PC-3 (cell line): Measurements from ENCODE around the gene ACCS. TPM values are rescaled to one million over a fixed set of nuclear protein-coding genes. Genes with fewer than 3 reads are reported as not detected.

Experiments used
- ATAC-seq: fragments of 200-7000 bp; cut with Tn5 transposase; 2 replicates; pipeline ENCODE4 v1.9.1; 2020; ENCODE audit warnings: mild to moderate bottlenecking, moderate library complexity
- BruUV-seq: library from RNA; stranded (reverse); fragments of 400-500 nt; replicated peaks from 2 replicates; lab custom pipeline; 2021; lab: Mats Ljungman, UMichigan
- CTCF ChIA-PET: fragments of 300-600 bp; sonication (Branson Sonifier 250); formaldehyde crosslinking; loops from one replicate; lab custom pipeline; 2022; ENCODE audit warnings: antibody characterized with exemption; lab: Charles Lee
- POLR2A ChIA-PET: fragments of 300-600 bp; sonication (Branson Sonifier 250); formaldehyde crosslinking; loops from one replicate; lab custom pipeline; 2022; ENCODE audit warnings: antibody characterized with exemption; ENCODE audit not compliant: unreplicated experiment; lab: Charles Lee
- DNase-seq: peaks from one replicate; pipeline ENCODE4 v3.0.0-alpha.2; 2015
- H2AFZ ChIP-seq: fragments of 300-600 bp; sonication (generic); 2 replicates; pipeline ENCODE4 v1.6.0; 2016; ENCODE audit warnings: antibody characterized with exemption, low read length
- H3F3A ChIP-seq: fragments of 300-600 bp; sonication (generic); one replicate; pipeline ENCODE4 v1.6.0; 2017; ENCODE audit warnings: antibody characterized with exemption, low read length, control low read depth, mild to moderate bottlenecking; ENCODE audit not compliant: unreplicated experiment
- H3K27ac ChIP-seq: fragments of 300-600 bp; sonication (generic); 2 replicates; pipeline ENCODE4 v1.5.1; 2016; ENCODE audit warnings: mild to moderate bottlenecking, low read length
- H3K27me3 ChIP-seq: fragments of 300-600 bp; sonication (generic); 2 replicates; pipeline ENCODE4 v1.6.1; 2016; ENCODE audit warnings: low read length, mixed read lengths
- H3K36me3 ChIP-seq: fragments of 300-600 bp; sonication (generic); 2 replicates; pipeline ENCODE4 v1.6.1; 2016; ENCODE audit warnings: low read depth, mixed run types, low read length, mixed read lengths
- H3K4me1 ChIP-seq: fragments of 300-600 bp; sonication (generic); 2 replicates; pipeline ENCODE4 v1.5.1; 2016; ENCODE audit warnings: low read length; ENCODE audit not compliant: insufficient read depth
- H3K4me2 ChIP-seq: fragments of 300-600 bp; sonication (generic); 2 replicates; pipeline ENCODE4 v1.6.0; 2016; ENCODE audit warnings: low read length
- H3K4me3 ChIP-seq: fragments of 300-600 bp; sonication (generic); 2 replicates; pipeline ENCODE4 v1.5.1; 2016; ENCODE audit warnings: mild to moderate bottlenecking, low read length, mixed read lengths
- H3K79me2 ChIP-seq: fragments of 300-600 bp; sonication (generic); 2 replicates; pipeline ENCODE4 v1.6.1; 2017; ENCODE audit warnings: low read length, mixed read lengths
- H3K9ac ChIP-seq: fragments of 300-600 bp; sonication (generic); 2 replicates; pipeline ENCODE4 v1.6.0; 2016; ENCODE audit warnings: mild to moderate bottlenecking, low read length
- H3K9me2 ChIP-seq: fragments of 300-600 bp; sonication (generic); replicated peaks from 2 replicates; pipeline ENCODE4 v1.6.1; 2016; ENCODE audit warnings: mixed run types, low read length, mixed read lengths
- H3K9me3 ChIP-seq: fragments of 300-600 bp; sonication (generic); 2 replicates; pipeline ENCODE4 v1.6.1; 2016; ENCODE audit warnings: low read length, mixed read lengths
- H4K20me1 ChIP-seq: fragments of 300-600 bp; sonication (generic); 2 replicates; pipeline ENCODE4 v1.6.1; 2016; ENCODE audit warnings: low read length, mixed read lengths
- CTCF ChIP-seq: fragments of 300-600 bp; sonication (generic); conservative IDR thresholded peaks from 2 replicates; pipeline ENCODE4 v1.5.1; 2017; ENCODE audit warnings: antibody characterized with exemption, low read depth, mild to moderate bottlenecking, low read length
- EZH2 ChIP-seq: fragments of 300-600 bp; sonication (generic); IDR thresholded peaks from one replicate; pipeline ENCODE4 v1.6.1; 2017; ENCODE audit warnings: antibody characterized with exemption, mild to moderate bottlenecking, low read length; ENCODE audit not compliant: unreplicated experiment
- EZH2phosphoT487 ChIP-seq: fragments of 300-600 bp; sonication (generic); IDR thresholded peaks from 2 replicates; pipeline ENCODE4 v1.6.1; 2018; ENCODE audit warnings: mild to moderate bottlenecking, antibody characterized with exemption, low read length, borderline replicate concordance
- intact Hi-C: fragments of 100-400 bp; cut with micrococcal nuclease; formaldehyde crosslinking; loops from 2 replicates; pipeline ENCODE4 v1.9.0; 2023
- total RNA-seq: library from RNA; depleted of rRNA; stranded (reverse); fragments of >200 nt; gene quantifications from 2 replicates; pipeline ENCODE4 v1.2.3, GENCODE V29; 2014

The ACCS gene
- total RNA-seq, 1 experiment from 2014 or later = 3.8 TPM

DNA sequence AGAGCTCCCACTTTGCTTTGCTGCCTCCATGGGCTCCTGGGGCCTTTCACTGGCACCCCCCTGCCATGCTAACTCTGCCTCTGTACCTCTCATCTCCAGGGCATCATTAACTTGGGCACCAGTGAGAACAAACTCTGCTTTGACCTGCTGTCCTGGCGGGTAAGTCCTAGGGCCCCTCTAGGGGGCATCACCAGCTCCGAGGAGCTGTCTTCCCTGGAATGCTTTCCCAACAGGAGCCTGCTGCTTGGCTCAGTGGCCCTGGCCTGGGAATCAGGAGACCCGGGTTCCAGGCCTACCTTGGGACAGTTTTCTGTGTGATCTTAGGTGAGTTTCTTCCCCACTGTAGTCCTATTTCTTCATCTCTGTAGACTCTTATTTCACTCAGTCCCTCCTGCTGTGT, 5.1 kb downstream of the ACCS start:
- no peak overlapping the region for H2AFZ ChIP-seq
- H3K4me2 ChIP-seq = no peak overlapping the region
- no peaks in the 10 kb centered on the region for H3K79me2 ChIP-seq
- intact Hi-C loops = no loop called here
- no peak for ATAC-seq
- H3K4me1 ChIP-seq = peaks cover 6% of the 10 kb centered on the region
- no peaks in the 10 kb centered on the region; the same call in 1 of the 2 replicates for H4K20me1 ChIP-seq
- H3K9ac ChIP-seq = no peak overlapping the region
- ChIA-PET POLR2A (interaction anchor here (0.6 kb wide), 1 partner anchor 90 kb away, joined by 3 read pairs; no protein-coding TSS in a partner anchor), CTCF (no interaction called here)
- BruUV-seq = no TSS peak
- no peak overlapping the region for H3K4me3 ChIP-seq
- H3K9me2 ChIP-seq = no peaks in the 10 kb centered on the region
- no peaks in the 10 kb centered on the region for H3F3A ChIP-seq
- H3K9me3 ChIP-seq = no peaks in the 10 kb centered on the region
- no peak overlapping the region for H3K27ac ChIP-seq
- TF ChIP-seq CTCF = peak; percentile 18; the same call in 1 of the 2 replicates
- no peak for TF ChIP-seq EZH2phosphoT487
- TF ChIP-seq EZH2 = no peak
- DNase-seq = no peak
- no peaks in the 10 kb centered on the region for H3K27me3 ChIP-seq
- no peaks in the 10 kb centered on the region for H3K36me3 ChIP-seq

- BruUV-seq = no TSS peak
- H3K4me3 ChIP-seq = no peak overlapping the region
- no peaks in the 10 kb centered on the region for H3K9me2 ChIP-seq
- no peaks in the 10 kb centered on the region for H3K9me3 ChIP-seq
- no peaks in the 10 kb centered on the region for H3K36me3 ChIP-seq
- no peaks in the 10 kb centered on the region for H3K4me1 ChIP-seq
- no peaks in the 10 kb centered on the region for H4K20me1 ChIP-seq
- DNase-seq = no peak
- no peaks in the 10 kb centered on the region for H3K79me2 ChIP-seq
- no peak for TF ChIP-seq CTCF
- no peak for TF ChIP-seq EZH2
- no peak for TF ChIP-seq EZH2phosphoT487
- ChIA-PET POLR2A (no interaction called here), CTCF (no interaction called here)
- no peaks in the 10 kb centered on the region for H3F3A ChIP-seq
- H3K27ac ChIP-seq = no peak overlapping the region
- H3K9ac ChIP-seq = no peak overlapping the region
- intact Hi-C loops = no loop called here
- no peaks in the 10 kb centered on the region for H3K27me3 ChIP-seq
- no peak overlapping the region for H3K4me2 ChIP-seq
- ATAC-seq = no peak
- H2AFZ ChIP-seq = no peak overlapping the region
Measured at GRCh38 chr11:44072757-44073658, 6.9 kb downstream of the ACCS start.

DNA sequence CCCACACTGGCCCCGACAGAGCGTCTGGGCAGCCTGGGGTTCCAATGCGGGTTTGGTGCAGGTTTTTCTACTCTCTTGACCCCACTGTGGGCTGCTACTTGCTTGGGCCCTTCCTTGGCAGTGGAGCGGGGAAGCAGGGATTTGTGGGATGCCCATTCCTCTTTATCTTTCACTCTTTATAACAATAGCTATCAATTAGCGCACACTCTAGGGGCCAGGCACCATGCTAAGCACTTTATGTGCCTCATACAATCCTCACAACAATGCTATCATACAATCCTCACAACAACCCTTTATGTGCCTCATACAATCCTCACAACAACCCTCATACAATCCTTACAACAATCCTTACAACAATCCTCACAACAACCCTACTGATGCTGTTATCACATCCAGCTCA, 12.7 kb downstream of the ACCS start:
- BruUV-seq = no TSS peak
- intact Hi-C loops = no loop called here
- no peak overlapping the region for H3K27ac ChIP-seq
- no peak for DNase-seq
- ChIA-PET POLR2A (no interaction called here), CTCF (no interaction called here)
- no peak overlapping the region for H3K4me3 ChIP-seq
- H3K9me2 ChIP-seq = no peaks in the 10 kb centered on the region
- no peak overlapping the region for H3K4me2 ChIP-seq
- H3K79me2 ChIP-seq = no peaks in the 10 kb centered on the region
- no peaks in the 10 kb centered on the region for H4K20me1 ChIP-seq
- no peak for ATAC-seq
- no peaks in the 10 kb centered on the region for H3K9me3 ChIP-seq
- no peak overlapping the region for H3K9ac ChIP-seq
- H2AFZ ChIP-seq = no peak overlapping the region
- no peaks in the 10 kb centered on the region for H3F3A ChIP-seq
- no peaks in the 10 kb centered on the region for H3K27me3 ChIP-seq
- TF ChIP-seq EZH2phosphoT487 (no peak), EZH2 (no peak), CTCF (no peak)
- no peaks in the 10 kb centered on the region for H3K36me3 ChIP-seq
- H3K4me1 ChIP-seq = no peaks in the 10 kb centered on the region
